GM12878 (cell line): Measurements from ENCODE around the gene RTN3. TPM values are rescaled to one million over a fixed set of nuclear protein-coding genes. Genes with fewer than 3 reads are reported as not detected.

ENCODE experiments used
- BRCA1 ChIP-seq: IDR thresholded peaks from 2 replicates; pipeline ENCODE4 v1.6.1; 2011; ENCODE audit warnings: low read depth, low read length, improper control_type of control experiment
- CHD4 ChIP-seq: fragments of 200-600 bp; sonication (generic); IDR thresholded peaks from 2 replicates; pipeline ENCODE4 v1.6.1; 2016; ENCODE audit warnings: mild to moderate bottlenecking
- EZH2 ChIP-seq: IDR thresholded peaks from 2 replicates; pipeline ENCODE4 v1.6.1; 2012; ENCODE audit warnings: low read depth, mild to moderate bottlenecking, control low read depth, inconsistent platforms, low read length, borderline replicate concordance; ENCODE audit not compliant: control insufficient read depth
- GATAD2B ChIP-seq: fragments of 450-650 bp; conservative IDR thresholded peaks from 2 replicates; pipeline ENCODE4 v1.6.1; 2017; ENCODE audit warnings: low read depth, mild to moderate bottlenecking, moderate library complexity
- KDM1A ChIP-seq: fragments of 200-600 bp; sonication (generic); IDR thresholded peaks from 2 replicates; pipeline ENCODE4 v1.6.1; 2016; ENCODE audit warnings: borderline replicate concordance
- NFXL1 ChIP-seq: fragments of 450-650 bp; IDR thresholded peaks from 2 replicates; pipeline ENCODE4 v1.6.1; 2017; ENCODE audit warnings: antibody characterized with exemption, mild to moderate bottlenecking, borderline replicate concordance
- POU2F2 ChIP-seq: IDR thresholded peaks from 3 replicates; pipeline ENCODE4 v1.6.1; 2011; ENCODE audit warnings: low read depth, mild to moderate bottlenecking, low read length, borderline replicate concordance
- RAD21 ChIP-seq: IDR thresholded peaks from 2 replicates; pipeline ENCODE4 v1.6.1; 2011; ENCODE audit warnings: mild to moderate bottlenecking, low read depth, low read length, moderate library complexity; ENCODE audit not compliant: insufficient read depth
- SMAD1 ChIP-seq: fragments of 450-650 bp; IDR thresholded peaks from 2 replicates; pipeline ENCODE4 v1.6.1; 2018; ENCODE audit warnings: mild to moderate bottlenecking, low read depth; ENCODE audit not compliant: partially characterized antibody
- STAT1 ChIP-seq: fragments of 450-650 bp; conservative IDR thresholded peaks from 2 replicates; pipeline ENCODE4 v1.6.1; 2014; ENCODE audit warnings: antibody characterized with exemption, mild to moderate bottlenecking
- TBL1XR1 ChIP-seq: IDR thresholded peaks from 2 replicates; pipeline ENCODE4 v1.6.1; 2012; ENCODE audit warnings: low read depth, low read length, improper control_type of control experiment
- TCF12 ChIP-seq: IDR thresholded peaks from 2 replicates; pipeline ENCODE4 v1.6.1; 2011; ENCODE audit warnings: low read depth, mild to moderate bottlenecking, low read length
- ZBTB11 ChIP-seq: fragments of 450-650 bp; formaldehyde crosslinking; IDR thresholded peaks from 2 replicates; pipeline ENCODE4 v1.5.0; 2022; ENCODE audit warnings: mild to moderate bottlenecking, missing genetic modification characterization
- polyA plus RNA-seq, 11 experiments: library from polyadenylated mRNA; depleted of rRNA in 4 of 11; unstranded in 6 of 11; stranded (reverse) in 5 of 11; fragments of >200 nt; fragmentation: Nextera tagmentation in 4 of 11; fragmentation: Illumina TruSeq in 1 of 11; extraction: Ambion mirVana in 4 of 11; extraction: Trizol in 1 of 11; gene quantifications; 1 replicate in 1 of 11; 2 replicates in 10 of 11; pipeline versions ENCODE4 v1.2.1 to v1.2.3, GENCODE V29; 2011 to 2016; ENCODE audit warnings: inconsistent platforms in 2 of 11, missing spikeins in 2 of 11, low read depth in 1 of 11
- total RNA-seq, 4 experiments: library from RNA; depleted of rRNA in 3 of 4; stranded (reverse); fragments of >200 nt in 3 of 4; fragmentation: Illumina TruSeq in 1 of 4; extraction: Trizol in 1 of 4; gene quantifications; 2 replicates each; pipeline versions ENCODE4 v1.2.1 to v1.2.3, GENCODE V29; 2013 to 2021
- TF ChIP-seq, protein P1 (sequence below): IDR thresholded peaks from 2 replicates; pipeline ENCODE4 v1.6.1; 2012; ENCODE audit warnings: low read depth, low read length, improper control_type of control experiment
- TF ChIP-seq, protein P2 (sequence below): fragments of 450-650 bp; IDR thresholded peaks from 2 replicates; pipeline ENCODE4 v1.6.1; 2017; ENCODE audit warnings: mild to moderate bottlenecking, moderate library complexity
- TF ChIP-seq, protein P3 (sequence below): IDR thresholded peaks from 2 replicates; pipeline ENCODE4 v1.6.1; 2011; ENCODE audit warnings: borderline replicate concordance, low read depth, mild to moderate bottlenecking, moderate library complexity, mixed read lengths, low read length; ENCODE audit not compliant: insufficient read depth; ENCODE audit errors: extremely low read length
- TF ChIP-seq, protein P4 (sequence below): fragments of 150-350 bp; IDR thresholded peaks from 2 replicates; pipeline ENCODE4 v1.6.1; 2014; ENCODE audit warnings: mild to moderate bottlenecking, low read depth, low read length

The RTN3 gene
- total and polyA plus RNA-seq, 10 of the 15 experiments (the other 5 are each of a cell fraction or from before 2014, with no cell fraction given), result 22.9 to 64.2 (median 47.0) TPM

GRCh38 chr11:63682066-63683021 is 1.0 kb downstream of the RTN3 start (continued):
- no peak for TF ChIP-seq SMAD1
- TF ChIP-seq, protein P1, sequence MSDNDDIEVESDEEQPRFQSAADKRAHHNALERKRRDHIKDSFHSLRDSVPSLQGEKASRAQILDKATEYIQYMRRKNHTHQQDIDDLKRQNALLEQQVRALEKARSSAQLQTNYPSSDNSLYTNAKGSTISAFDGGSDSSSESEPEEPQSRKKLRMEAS, result no peak
- no peak for TF ChIP-seq TBL1XR1
- TF ChIP-seq POU2F2, result no peak
- TF ChIP-seq, protein P2, sequence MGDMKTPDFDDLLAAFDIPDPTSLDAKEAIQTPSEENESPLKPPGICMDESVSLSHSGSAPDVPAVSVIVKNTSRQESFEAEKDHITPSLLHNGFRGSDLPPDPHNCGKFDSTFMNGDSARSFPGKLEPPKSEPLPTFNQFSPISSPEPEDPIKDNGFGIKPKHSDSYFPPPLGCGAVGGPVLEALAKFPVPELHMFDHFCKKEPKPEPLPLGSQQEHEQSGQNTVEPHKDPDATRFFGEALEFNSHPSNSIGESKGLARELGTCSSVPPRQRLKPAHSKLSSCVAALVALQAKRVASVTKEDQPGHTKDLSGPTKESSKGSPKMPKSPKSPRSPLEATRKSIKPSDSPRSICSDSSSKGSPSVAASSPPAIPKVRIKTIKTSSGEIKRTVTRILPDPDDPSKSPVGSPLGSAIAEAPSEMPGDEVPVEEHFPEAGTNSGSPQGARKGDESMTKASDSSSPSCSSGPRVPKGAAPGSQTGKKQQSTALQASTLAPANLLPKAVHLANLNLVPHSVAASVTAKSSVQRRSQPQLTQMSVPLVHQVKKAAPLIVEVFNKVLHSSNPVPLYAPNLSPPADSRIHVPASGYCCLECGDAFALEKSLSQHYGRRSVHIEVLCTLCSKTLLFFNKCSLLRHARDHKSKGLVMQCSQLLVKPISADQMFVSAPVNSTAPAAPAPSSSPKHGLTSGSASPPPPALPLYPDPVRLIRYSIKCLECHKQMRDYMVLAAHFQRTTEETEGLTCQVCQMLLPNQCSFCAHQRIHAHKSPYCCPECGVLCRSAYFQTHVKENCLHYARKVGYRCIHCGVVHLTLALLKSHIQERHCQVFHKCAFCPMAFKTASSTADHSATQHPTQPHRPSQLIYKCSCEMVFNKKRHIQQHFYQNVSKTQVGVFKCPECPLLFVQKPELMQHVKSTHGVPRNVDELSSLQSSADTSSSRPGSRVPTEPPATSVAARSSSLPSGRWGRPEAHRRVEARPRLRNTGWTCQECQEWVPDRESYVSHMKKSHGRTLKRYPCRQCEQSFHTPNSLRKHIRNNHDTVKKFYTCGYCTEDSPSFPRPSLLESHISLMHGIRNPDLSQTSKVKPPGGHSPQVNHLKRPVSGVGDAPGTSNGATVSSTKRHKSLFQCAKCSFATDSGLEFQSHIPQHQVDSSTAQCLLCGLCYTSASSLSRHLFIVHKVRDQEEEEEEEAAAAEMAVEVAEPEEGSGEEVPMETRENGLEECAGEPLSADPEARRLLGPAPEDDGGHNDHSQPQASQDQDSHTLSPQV, result no peak
- TF ChIP-seq GATAD2B, result no peak
- TF ChIP-seq, protein P3, sequence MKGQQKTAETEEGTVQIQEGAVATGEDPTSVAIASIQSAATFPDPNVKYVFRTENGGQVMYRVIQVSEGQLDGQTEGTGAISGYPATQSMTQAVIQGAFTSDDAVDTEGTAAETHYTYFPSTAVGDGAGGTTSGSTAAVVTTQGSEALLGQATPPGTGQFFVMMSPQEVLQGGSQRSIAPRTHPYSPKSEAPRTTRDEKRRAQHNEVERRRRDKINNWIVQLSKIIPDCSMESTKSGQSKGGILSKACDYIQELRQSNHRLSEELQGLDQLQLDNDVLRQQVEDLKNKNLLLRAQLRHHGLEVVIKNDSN, result no peak
- no peak for TF ChIP-seq ZBTB11 (CRISPR knock-in tag)
- TF ChIP-seq, protein P4, sequence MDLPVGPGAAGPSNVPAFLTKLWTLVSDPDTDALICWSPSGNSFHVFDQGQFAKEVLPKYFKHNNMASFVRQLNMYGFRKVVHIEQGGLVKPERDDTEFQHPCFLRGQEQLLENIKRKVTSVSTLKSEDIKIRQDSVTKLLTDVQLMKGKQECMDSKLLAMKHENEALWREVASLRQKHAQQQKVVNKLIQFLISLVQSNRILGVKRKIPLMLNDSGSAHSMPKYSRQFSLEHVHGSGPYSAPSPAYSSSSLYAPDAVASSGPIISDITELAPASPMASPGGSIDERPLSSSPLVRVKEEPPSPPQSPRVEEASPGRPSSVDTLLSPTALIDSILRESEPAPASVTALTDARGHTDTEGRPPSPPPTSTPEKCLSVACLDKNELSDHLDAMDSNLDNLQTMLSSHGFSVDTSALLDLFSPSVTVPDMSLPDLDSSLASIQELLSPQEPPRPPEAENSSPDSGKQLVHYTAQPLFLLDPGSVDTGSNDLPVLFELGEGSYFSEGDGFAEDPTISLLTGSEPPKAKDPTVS, result no peak
- TF ChIP-seq KDM1A, result no peak
- TF ChIP-seq RAD21, result no peak
- no peak for TF ChIP-seq TCF12
- TF ChIP-seq STAT1, result no peak
- TF ChIP-seq NFXL1, result no peak
- TF ChIP-seq BRCA1, result no peak
- no peak for TF ChIP-seq CHD4
- no peak for TF ChIP-seq EZH2
